ENCODE data around the gene VEPH1.

Gene VEPH1

GRCh38 chr3:157529751-157530150 lies 26.5 kb upstream of the VEPH1 start:
- Histone ChIP-seq H3K4me2 (ENCODE audit: low read length) (no peak overlapping the region), H3F3A (ENCODE audit: control insufficient read depth, insufficient read depth) (no peaks in the 10 kb centered on the region), H3K36me3 (ENCODE audit: control insufficient read depth, low read length) (no peaks in the 10 kb centered on the region), H3K27me3 (ENCODE audit: control insufficient read depth, low read length) (no peaks in the 10 kb centered on the region), H3K9me3 (ENCODE audit: control insufficient read depth, insufficient read depth, low read length) (no peaks in the 10 kb centered on the region), H3K9me2 (replicated peaks; ENCODE audit: control insufficient read depth, low read length) (no peaks in the 10 kb centered on the region), H3K79me2 (ENCODE audit: control insufficient read depth, low read length) (no peaks in the 10 kb centered on the region), H3K27ac (ENCODE audit: low read depth, low read length) (no peak overlapping the region), H3K4me3 (ENCODE audit: low read length) (no peak overlapping the region), H3K4me1 (ENCODE audit: control insufficient read depth, low read length) (peaks cover 7% of the 10 kb centered on the region), H4K20me1 (ENCODE audit: control insufficient read depth, insufficient read depth, low read depth, low read length) (no peaks in the 10 kb centered on the region)
- TF ChIP-seq EZH2phosphoT487 (IDR thresholded peaks at IDR 0.05; ENCODE audit: borderline replicate concordance, low read length) (no peak), CTCF (IDR thresholded peaks at IDR 0.05; ENCODE audit: low read depth, low read length, poor library complexity, severe bottlenecking) (no peak)

- Histone ChIP-seq H3K36me3 (ENCODE audit: control insufficient read depth, low read length) (no peaks in the 10 kb centered on the region), H4K20me1 (ENCODE audit: control insufficient read depth, insufficient read depth, low read depth, low read length) (no peaks in the 10 kb centered on the region), H3K79me2 (ENCODE audit: control insufficient read depth, low read length) (no peaks in the 10 kb centered on the region), H3K9me3 (ENCODE audit: control insufficient read depth, insufficient read depth, low read length) (no peaks in the 10 kb centered on the region), H3K27ac (ENCODE audit: low read depth, low read length) (no peak overlapping the region), H3F3A (ENCODE audit: control insufficient read depth, insufficient read depth) (no peaks in the 10 kb centered on the region), H3K27me3 (ENCODE audit: control insufficient read depth, low read length) (no peaks in the 10 kb centered on the region), H3K4me3 (ENCODE audit: low read length) (no peak overlapping the region), H3K4me1 (ENCODE audit: control insufficient read depth, low read length) (peaks cover 7% of the 10 kb centered on the region), H3K9me2 (replicated peaks; ENCODE audit: control insufficient read depth, low read length) (no peaks in the 10 kb centered on the region), H3K4me2 (ENCODE audit: low read length) (no peak overlapping the region)
- TF ChIP-seq CTCF (IDR thresholded peaks at IDR 0.05; ENCODE audit: low read depth, low read length, poor library complexity, severe bottlenecking) (no peak), EZH2phosphoT487 (IDR thresholded peaks at IDR 0.05; ENCODE audit: borderline replicate concordance, low read length) (no peak)
Measured at GRCh38 chr3:157529085-157529484, 25.9 kb upstream of the VEPH1 start.

- no peaks in the 10 kb centered on the region for H3F3A ChIP-seq (ENCODE audit: control insufficient read depth, insufficient read depth)
- no peak overlapping the region for H3K4me3 ChIP-seq (ENCODE audit: low read length)
- no peaks in the 10 kb centered on the region for H3K27me3 ChIP-seq (ENCODE audit: control insufficient read depth, low read length)
- no peaks in the 10 kb centered on the region for H3K9me3 ChIP-seq (ENCODE audit: control insufficient read depth, insufficient read depth, low read length)
- no peaks in the 10 kb centered on the region for H4K20me1 ChIP-seq (ENCODE audit: control insufficient read depth, insufficient read depth, low read depth, low read length)
- TF ChIP-seq EZH2phosphoT487 (IDR thresholded peaks at IDR 0.05; ENCODE audit: borderline replicate concordance, low read length) (no peak), CTCF (IDR thresholded peaks at IDR 0.05; ENCODE audit: low read depth, low read length, poor library complexity, severe bottlenecking) (no peak)
- H3K4me2 ChIP-seq (ENCODE audit: low read length), result no peak overlapping the region
- no peaks in the 10 kb centered on the region for H3K9me2 ChIP-seq (replicated peaks; ENCODE audit: control insufficient read depth, low read length)
- H3K4me1 ChIP-seq (ENCODE audit: control insufficient read depth, low read length), result peaks cover 4% of the 10 kb centered on the region
- no peak overlapping the region for H3K27ac ChIP-seq (ENCODE audit: low read depth, low read length)
- H3K36me3 ChIP-seq (ENCODE audit: control insufficient read depth, low read length), result no peaks in the 10 kb centered on the region
- H3K79me2 ChIP-seq (ENCODE audit: control insufficient read depth, low read length), result no peaks in the 10 kb centered on the region
Measured at GRCh38 chr3:157527131-157527881, 24.1 kb upstream of the VEPH1 start.

Measured in DOHH2 (cell line).